Measurements from ENCODE around the gene MAP1S. TPM values are rescaled to one million over a fixed set of nuclear protein-coding genes. Genes with fewer than 3 reads are reported as not detected.

The MAP1S gene
- total RNA-seq, 1 donor from 2014 or later, result 111 TPM

- no peak for TF ChIP-seq CTCF (IDR thresholded peaks at IDR 0.05; ENCODE audit: partially characterized antibody, unreplicated experiment)
- H3K4me3 Mint-ChIP-seq (ENCODE audit: unreplicated experiment), result no peak overlapping the region
- H3K4me1 Mint-ChIP-seq (ENCODE audit: low read depth, unreplicated experiment), result peaks cover 2% of the 10 kb centered on the region
These were observed 48.3 kb downstream of the MAP1S start for GRCh38 chr19:17767559-17767958.

GRCh38 chr19:17770613-17771012, 51.3 kb downstream of the MAP1S start:
- no peak for TF ChIP-seq CTCF (IDR thresholded peaks at IDR 0.05; ENCODE audit: partially characterized antibody, unreplicated experiment)
- H3K36me3 Mint-ChIP-seq (ENCODE audit: unreplicated experiment), result peaks cover 3% of the 10 kb centered on the region
- peaks cover under 1% of the 10 kb centered on the region for H3K27me3 Mint-ChIP-seq (ENCODE audit: unreplicated experiment)
- H3K27ac Mint-ChIP-seq (ENCODE audit: unreplicated experiment), result no peak overlapping the region
- no peak overlapping the region for H3K4me3 Mint-ChIP-seq (ENCODE audit: unreplicated experiment)
- DNase-seq, result no peak
- H3K4me1 Mint-ChIP-seq (ENCODE audit: low read depth, unreplicated experiment), result peaks cover 2% of the 10 kb centered on the region
- peaks cover 3% of the 10 kb centered on the region for H3K9me3 Mint-ChIP-seq (ENCODE audit: unreplicated experiment)

More at GRCh38 chr19:17767559-17767958, 48.3 kb downstream of the MAP1S start:
- no peak overlapping the region for H3K27ac Mint-ChIP-seq (ENCODE audit: unreplicated experiment)
- no peak for DNase-seq
- H3K36me3 Mint-ChIP-seq (ENCODE audit: unreplicated experiment), result no peaks in the 10 kb centered on the region
- peaks cover 3% of the 10 kb centered on the region for H3K9me3 Mint-ChIP-seq (ENCODE audit: unreplicated experiment)
- H3K27me3 Mint-ChIP-seq (ENCODE audit: unreplicated experiment), result peaks cover 2% of the 10 kb centered on the region

GRCh38 chr19:17772172-17772571, 52.9 kb downstream of the MAP1S start:
- no peaks in the 10 kb centered on the region for H3K27me3 Mint-ChIP-seq (ENCODE audit: unreplicated experiment)
- H3K4me3 Mint-ChIP-seq (ENCODE audit: unreplicated experiment), result no peak overlapping the region
- DNase-seq, result no peak
- peaks cover 3% of the 10 kb centered on the region for H3K9me3 Mint-ChIP-seq (ENCODE audit: unreplicated experiment)
- H3K27ac Mint-ChIP-seq (ENCODE audit: unreplicated experiment), result no peak overlapping the region
- no peak for TF ChIP-seq CTCF (IDR thresholded peaks at IDR 0.05; ENCODE audit: partially characterized antibody, unreplicated experiment)
- peaks cover 6% of the 10 kb centered on the region for H3K36me3 Mint-ChIP-seq (ENCODE audit: unreplicated experiment)
- H3K4me1 Mint-ChIP-seq (ENCODE audit: low read depth, unreplicated experiment), result no peaks in the 10 kb centered on the region

- peak; percentile 71 for DNase-seq
- Mint-ChIP-seq H3K27ac (ENCODE audit: unreplicated experiment) (no peak overlapping the region), H3K27me3 (ENCODE audit: unreplicated experiment) (peaks cover 3% of the 10 kb centered on the region)
These were observed 56.1 kb downstream of the MAP1S start for GRCh38 chr19:17775245-17775927.

More at GRCh38 chr19:17775245-17775927, 56.1 kb downstream of the MAP1S start:
- peaks cover 2% of the 10 kb centered on the region for H3K4me1 Mint-ChIP-seq (ENCODE audit: low read depth, unreplicated experiment)
- peaks cover 5% of the 10 kb centered on the region for H3K9me3 Mint-ChIP-seq (ENCODE audit: unreplicated experiment)
- peaks cover 6% of the 10 kb centered on the region for H3K36me3 Mint-ChIP-seq (ENCODE audit: unreplicated experiment)
- TF ChIP-seq CTCF (IDR thresholded peaks at IDR 0.05; ENCODE audit: partially characterized antibody, unreplicated experiment), result peak; percentile 66
- no peak overlapping the region for H3K4me3 Mint-ChIP-seq (ENCODE audit: unreplicated experiment)

All from glutamatergic neuron (in vitro differentiated cells).